ENCODE results near the gene TP53BP2.
"Not testable (repeated sequence)": the region's sequence is repeated elsewhere in the genome, so short reads cannot be mapped to it uniquely, and the experiment has no call there.

Gene TP53BP2, protein sequence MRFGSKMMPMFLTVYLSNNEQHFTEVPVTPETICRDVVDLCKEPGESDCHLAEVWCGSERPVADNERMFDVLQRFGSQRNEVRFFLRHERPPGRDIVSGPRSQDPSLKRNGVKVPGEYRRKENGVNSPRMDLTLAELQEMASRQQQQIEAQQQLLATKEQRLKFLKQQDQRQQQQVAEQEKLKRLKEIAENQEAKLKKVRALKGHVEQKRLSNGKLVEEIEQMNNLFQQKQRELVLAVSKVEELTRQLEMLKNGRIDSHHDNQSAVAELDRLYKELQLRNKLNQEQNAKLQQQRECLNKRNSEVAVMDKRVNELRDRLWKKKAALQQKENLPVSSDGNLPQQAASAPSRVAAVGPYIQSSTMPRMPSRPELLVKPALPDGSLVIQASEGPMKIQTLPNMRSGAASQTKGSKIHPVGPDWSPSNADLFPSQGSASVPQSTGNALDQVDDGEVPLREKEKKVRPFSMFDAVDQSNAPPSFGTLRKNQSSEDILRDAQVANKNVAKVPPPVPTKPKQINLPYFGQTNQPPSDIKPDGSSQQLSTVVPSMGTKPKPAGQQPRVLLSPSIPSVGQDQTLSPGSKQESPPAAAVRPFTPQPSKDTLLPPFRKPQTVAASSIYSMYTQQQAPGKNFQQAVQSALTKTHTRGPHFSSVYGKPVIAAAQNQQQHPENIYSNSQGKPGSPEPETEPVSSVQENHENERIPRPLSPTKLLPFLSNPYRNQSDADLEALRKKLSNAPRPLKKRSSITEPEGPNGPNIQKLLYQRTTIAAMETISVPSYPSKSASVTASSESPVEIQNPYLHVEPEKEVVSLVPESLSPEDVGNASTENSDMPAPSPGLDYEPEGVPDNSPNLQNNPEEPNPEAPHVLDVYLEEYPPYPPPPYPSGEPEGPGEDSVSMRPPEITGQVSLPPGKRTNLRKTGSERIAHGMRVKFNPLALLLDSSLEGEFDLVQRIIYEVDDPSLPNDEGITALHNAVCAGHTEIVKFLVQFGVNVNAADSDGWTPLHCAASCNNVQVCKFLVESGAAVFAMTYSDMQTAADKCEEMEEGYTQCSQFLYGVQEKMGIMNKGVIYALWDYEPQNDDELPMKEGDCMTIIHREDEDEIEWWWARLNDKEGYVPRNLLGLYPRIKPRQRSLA

DNA sequence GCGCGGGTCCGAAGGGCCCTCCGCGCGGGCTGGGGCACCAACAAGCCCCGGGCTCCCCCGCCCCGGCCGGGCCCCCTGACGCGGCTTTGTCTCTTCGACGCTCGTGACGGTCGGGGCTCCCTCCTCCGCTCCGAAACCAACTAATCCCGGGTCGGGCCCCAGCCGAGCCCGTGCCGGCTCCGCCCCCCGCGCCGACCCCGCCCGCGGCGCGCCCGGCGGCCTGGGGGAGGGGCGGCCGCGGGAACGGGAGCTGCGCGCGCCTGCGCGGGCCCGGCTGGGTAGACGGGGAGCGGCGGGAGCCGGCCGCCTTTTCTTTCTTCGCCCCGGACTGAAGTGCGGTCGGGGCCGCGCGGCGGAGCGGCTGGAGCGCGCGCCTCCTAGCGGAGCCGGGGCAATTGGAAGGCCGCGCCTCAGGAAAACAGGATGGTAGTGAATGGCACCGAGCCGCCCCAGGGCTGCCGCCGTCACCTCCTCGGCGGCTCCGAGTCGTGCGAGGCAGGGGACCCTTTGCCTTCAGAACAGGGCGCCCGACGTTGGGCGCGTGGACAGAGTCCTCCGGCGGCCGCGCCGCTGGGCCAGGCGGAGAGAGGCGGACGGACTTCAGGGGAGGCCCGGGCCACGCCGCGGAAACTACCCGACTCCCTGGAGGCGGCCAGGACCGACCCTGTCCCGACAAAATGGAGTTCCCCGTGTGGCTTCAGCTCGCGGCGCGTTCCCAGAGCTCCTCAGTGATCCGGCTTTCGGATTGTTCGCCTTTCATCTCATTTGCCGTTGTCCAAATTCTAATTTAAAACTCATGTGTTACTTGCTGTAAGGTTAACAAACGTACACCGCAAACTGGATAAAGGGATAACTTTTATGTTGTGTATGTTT is at the start of gene TP53BP2:
TSS of gene TP53BP2 (minus strand) at position 138 of the 873 bp plus-strand sequence. CDS start 267 bp downstream, outside the sequence.
- peak; percentile 88 for DNase-seq

GRCh38 chr1:223890494-223890893 is 44.7 kb upstream of the TP53BP2 start:
- DNase-seq: not testable (repeated sequence)

- DNase-seq: not testable (repeated sequence)
Observed at GRCh38 chr1:223889319-223889718, 43.6 kb upstream of the TP53BP2 start.

DNA sequence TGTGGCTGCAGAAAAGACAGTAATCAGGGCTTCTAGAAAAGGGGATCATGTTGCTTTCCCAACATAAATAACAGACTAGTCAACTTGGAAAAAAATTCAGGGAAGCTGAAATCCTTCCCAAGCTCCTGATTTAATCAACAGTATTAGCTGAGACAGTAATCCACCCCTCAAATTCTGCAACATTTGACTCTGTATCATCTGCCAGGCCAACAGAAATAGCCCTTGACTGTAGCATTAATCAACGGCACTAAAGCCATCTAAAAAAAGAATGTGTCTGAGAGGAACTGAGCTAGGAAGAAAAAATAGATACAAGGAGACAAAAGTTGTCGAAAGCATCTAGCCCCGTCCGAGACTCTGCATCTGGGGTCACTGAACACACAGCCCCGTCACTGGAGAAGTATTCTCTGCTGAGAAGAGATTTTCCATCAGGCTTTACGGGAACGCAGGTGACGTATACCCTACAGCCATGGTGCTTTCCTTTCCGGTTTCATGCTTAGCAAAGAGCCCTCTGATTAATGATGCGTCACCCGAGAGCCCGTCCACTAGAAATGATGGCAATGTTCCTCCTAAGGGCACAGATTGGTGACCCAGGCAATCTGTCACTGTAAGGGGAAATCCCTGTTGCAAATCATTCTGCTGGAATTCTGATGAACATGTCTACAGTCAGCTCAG is 42.1 kb upstream of the TP53BP2 start:
- peak; percentile 99 for DNase-seq

DNA sequence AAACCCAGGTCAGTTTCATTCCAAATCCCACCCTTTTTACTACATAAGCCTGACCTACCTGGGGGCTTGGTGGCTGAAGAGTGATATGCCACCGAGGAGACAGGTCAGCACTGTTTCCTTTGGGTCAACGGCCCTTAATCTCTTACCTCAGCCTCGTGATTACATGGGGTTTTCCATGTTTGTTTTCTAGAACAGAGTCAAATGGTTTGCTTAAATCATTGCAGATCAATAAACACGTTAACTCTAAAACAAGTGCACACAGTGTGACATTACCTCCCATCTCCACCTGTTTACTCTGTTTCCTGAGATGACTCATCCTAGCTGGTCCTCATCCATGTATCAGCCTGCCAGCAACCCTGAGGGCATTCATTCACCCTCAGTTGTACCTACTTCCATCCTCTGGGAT is 40.8 kb upstream of the TP53BP2 start:
- DNase-seq: peak; percentile 11

DNA sequence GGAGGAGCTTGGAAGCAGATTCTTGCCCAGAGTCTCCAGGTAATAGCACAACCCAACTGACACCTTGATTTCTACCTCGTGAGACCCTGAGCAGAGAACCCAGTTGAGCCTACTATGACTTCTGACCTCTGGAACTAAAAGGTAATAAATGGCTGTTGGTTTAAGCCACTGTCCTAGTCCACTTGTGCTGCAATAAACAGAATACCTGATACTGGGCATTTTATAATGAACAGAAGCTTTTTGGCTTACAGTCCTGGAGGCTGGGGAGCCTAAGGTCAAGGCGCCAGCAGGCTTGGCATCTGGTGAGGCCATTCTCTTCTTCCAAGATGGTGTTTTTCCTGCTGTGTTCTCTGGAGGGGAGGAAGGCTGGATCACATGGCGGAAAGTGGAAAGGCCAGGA is 39.9 kb upstream of the TP53BP2 start:
- DNase-seq: no peak

GRCh38 chr1:223878598-223879325 is 33.0 kb upstream of the TP53BP2 start:
- no peak for DNase-seq

- DNase-seq: no peak
Observed at GRCh38 chr1:223877804-223878203, 32.1 kb upstream of the TP53BP2 start.

- no peak for DNase-seq
Observed at GRCh38 chr1:223876590-223876989, 30.8 kb upstream of the TP53BP2 start.

DNA sequence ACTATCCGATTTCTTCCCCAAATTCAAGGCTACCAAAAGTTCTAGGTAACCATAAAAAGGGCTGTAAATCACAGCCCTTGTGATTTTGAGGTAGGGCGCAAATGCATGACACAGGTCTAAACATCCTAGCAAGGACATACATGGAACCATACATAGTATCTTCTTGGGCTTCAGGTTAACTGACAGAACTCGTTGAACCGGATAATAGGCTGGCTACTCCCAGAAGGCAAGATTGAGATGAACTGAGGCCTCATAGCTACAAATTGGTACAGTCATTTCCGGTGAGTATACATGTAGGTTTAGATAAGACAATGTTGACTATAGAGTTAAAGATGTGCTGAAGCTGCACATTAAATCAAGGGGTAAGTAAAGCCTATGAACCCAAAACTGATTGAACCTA is 27.3 kb upstream of the TP53BP2 start:
- no peak for DNase-seq

DNA sequence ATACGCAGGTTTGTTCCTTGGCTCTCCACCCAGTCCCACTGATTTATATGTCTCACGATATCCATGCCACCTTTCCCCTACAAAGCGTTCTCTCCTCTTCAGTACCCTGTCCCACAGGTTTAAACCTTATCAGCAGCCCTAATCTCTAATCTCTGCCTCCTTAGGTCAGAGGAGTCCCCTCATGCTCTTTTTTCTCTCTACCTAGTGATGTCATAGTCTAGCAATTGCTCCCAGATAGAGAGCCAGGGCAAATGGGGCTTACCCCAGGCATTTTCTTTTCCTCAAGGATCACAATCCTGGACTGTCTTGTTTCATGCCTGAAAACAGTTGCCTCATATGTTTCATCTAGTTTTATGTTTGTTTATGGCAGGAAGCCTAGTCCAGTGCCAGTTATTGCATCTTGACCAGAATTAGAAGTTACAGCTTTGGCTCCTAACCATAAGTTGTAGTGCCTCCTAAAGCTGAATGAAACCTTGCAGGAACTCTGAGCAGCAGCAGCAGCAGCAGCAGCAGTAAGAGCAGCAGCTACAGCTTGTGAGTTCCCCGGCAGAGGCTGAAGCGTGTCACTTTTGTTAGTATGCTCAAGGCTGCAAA is 26.7 kb upstream of the TP53BP2 start:
- DNase-seq: no peak

- no peak for DNase-seq
Observed at GRCh38 chr1:223870617-223871574, 25.1 kb upstream of the TP53BP2 start.

- DNase-seq: not testable (repeated sequence)
Observed at GRCh38 chr1:223864599-223865368, 19.0 kb upstream of the TP53BP2 start.

DNA sequence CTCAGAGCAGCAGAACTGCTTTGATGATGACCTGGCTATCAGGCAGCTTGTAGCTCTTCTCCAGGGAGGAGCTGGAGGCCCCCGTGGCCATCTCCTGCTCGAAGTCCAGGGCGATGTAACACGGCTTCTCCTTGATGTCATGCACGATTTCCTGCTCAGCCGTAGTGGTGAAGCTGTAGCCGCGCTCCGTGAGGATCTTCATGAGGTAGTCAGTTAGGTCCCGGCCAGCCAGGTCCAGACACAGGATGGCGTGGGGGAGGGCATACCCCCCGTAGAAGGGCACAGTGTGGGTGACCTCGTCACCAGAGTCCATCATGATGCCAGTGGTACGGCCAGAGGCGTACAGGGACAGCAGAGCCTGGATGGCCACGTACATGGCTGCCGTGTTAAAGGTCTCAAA is 18.3 kb upstream of the TP53BP2 start:
- no peak for DNase-seq

- no peak for DNase-seq
Observed at GRCh38 chr1:223861904-223862303, 16.2 kb upstream of the TP53BP2 start.

GRCh38 chr1:223860051-223860622 is 14.4 kb upstream of the TP53BP2 start:
- no peak for DNase-seq

DNA sequence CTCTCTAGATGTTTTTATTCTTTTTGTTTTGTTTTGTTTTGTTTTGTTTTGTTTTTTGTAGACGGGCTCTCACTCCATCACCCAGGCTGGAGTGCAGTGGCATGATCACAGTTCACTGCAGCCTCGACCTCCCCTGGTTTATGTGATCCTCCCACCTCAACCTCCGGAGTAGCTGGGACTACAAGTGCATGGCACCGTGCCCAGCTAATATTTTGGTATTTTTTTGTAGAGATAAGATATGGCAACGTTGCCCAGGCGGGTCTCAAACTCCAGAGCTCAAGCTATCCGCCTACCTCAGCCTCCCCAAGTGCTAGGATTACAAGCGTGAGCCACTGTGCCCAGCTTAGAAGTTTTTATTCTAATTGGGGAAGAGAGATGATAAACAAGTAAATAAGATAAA is 13.3 kb upstream of the TP53BP2 start:
- no peak for DNase-seq

- DNase-seq: no peak
Observed at GRCh38 chr1:223856386-223856785, 10.6 kb upstream of the TP53BP2 start.

Measured in EL (cell line).